ENCODE data around the gene TWF2.

- TF ChIP-seq CTCF (conservative IDR thresholded peaks at IDR 0.05) (no peak), EZH2 (IDR thresholded peaks at IDR 0.05; ENCODE audit: low read depth) (no peak)
These were observed 56.3 kb downstream of the TWF2 start for GRCh38 chr3:52182691-52183090.
